HepG2 (cell line): ENCODE measurements around the gene COX4I2. TPM values are rescaled to one million over a fixed set of nuclear protein-coding genes. Genes with fewer than 3 reads are reported as not detected.

Source experiments
- HDAC2 ChIP-seq: sonication (generic); formaldehyde crosslinking; IDR thresholded peaks from 2 replicates; pipeline ENCODE4 v1.4.0; 2020; ENCODE audit warnings: missing genetic modification reagents
- HOXA5 ChIP-seq: sonication (generic); formaldehyde crosslinking; IDR thresholded peaks from 2 replicates; pipeline ENCODE4 v1.4.0; 2020; ENCODE audit warnings: missing genetic modification reagents
- MED1 ChIP-seq: sonication (generic); formaldehyde crosslinking; IDR thresholded peaks from 2 replicates; pipeline ENCODE4 v1.4.0; 2020; ENCODE audit warnings: missing genetic modification reagents
- NKX3-1 ChIP-seq: sonication (generic); formaldehyde crosslinking; IDR thresholded peaks from 2 replicates; pipeline ENCODE4 v1.5.0; 2020; ENCODE audit warnings: missing genetic modification reagents
- NR2F6 ChIP-seq, 2 experiments: IDR thresholded peaks; 2 replicates each; pipeline ENCODE4 v1.6.1; 2016; ENCODE audit warnings: antibody characterized with exemption in 1 of 2, mild to moderate bottlenecking in 1 of 2
- SIN3A ChIP-seq: IDR thresholded peaks from 2 replicates; pipeline ENCODE4 v1.6.1; 2011; ENCODE audit warnings: low read depth, mild to moderate bottlenecking, control low read depth, low read length, borderline replicate concordance
- SNAI1 ChIP-seq: sonication (generic); formaldehyde crosslinking; IDR thresholded peaks from 2 replicates; pipeline ENCODE4 v1.5.0; 2020; ENCODE audit warnings: mild to moderate bottlenecking, missing genetic modification reagents, borderline replicate concordance
- SOX13 ChIP-seq, 3 experiments: fragments of 450-650 bp in 1 of 3; sonication (generic) in 1 of 3; formaldehyde crosslinking in 1 of 3; IDR thresholded peaks in 2 of 3; conservative IDR thresholded peaks in 1 of 3; 2 replicates each; pipeline versions ENCODE4 v1.5.0 to v1.6.1; 2016 to 2020; ENCODE audit warnings: antibody characterized with exemption in 1 of 3, mild to moderate bottlenecking in 1 of 3, missing compliant biosample characterization in 1 of 3, missing genetic modification reagents in 1 of 3, moderate library complexity in 1 of 3
- TBX3 ChIP-seq: fragments of 450-650 bp; IDR thresholded peaks from 2 replicates; pipeline ENCODE4 v1.6.1; 2017; ENCODE audit warnings: antibody characterized with exemption, mild to moderate bottlenecking, inconsistent platforms, borderline replicate concordance
- ZNF354B ChIP-seq: sonication (generic); formaldehyde crosslinking; IDR thresholded peaks from 2 replicates; pipeline ENCODE4 v1.8.0; 2022; ENCODE audit warnings: mild to moderate bottlenecking, missing genetic modification reagents
- ZNF574 ChIP-seq: sonication (generic); formaldehyde crosslinking; IDR thresholded peaks from 2 replicates; pipeline ENCODE4 v1.4.0; 2020; ENCODE audit warnings: missing genetic modification reagents
- ZNF605 ChIP-seq: sonication (generic); formaldehyde crosslinking; IDR thresholded peaks from 2 replicates; pipeline ENCODE4 v1.8.0; 2022; ENCODE audit warnings: mild to moderate bottlenecking, missing genetic modification reagents
- ZNF614 ChIP-seq: IDR thresholded peaks from 2 replicates; pipeline ENCODE4 v1.6.1; 2018; ENCODE audit warnings: missing biosample characterization, missing genetic modification reagents, inconsistent platforms, borderline replicate concordance
- ZNF788 ChIP-seq: sonication (generic); formaldehyde crosslinking; IDR thresholded peaks from 2 replicates; pipeline ENCODE4 v1.5.0; 2020; ENCODE audit warnings: mild to moderate bottlenecking, missing genetic modification reagents, borderline replicate concordance
- ZSCAN21 ChIP-seq: sonication (generic); formaldehyde crosslinking; IDR thresholded peaks from 2 replicates; pipeline ENCODE4 v1.8.0; 2022; ENCODE audit warnings: mild to moderate bottlenecking, missing genetic modification reagents, moderate library complexity, borderline replicate concordance
- polyA plus RNA-seq, 8 experiments: library from polyadenylated mRNA; depleted of rRNA in 3 of 8; stranded (reverse) in 7 of 8; unstranded in 1 of 8; fragments of >200 nt; fragmentation: Illumina TruSeq in 4 of 8; extraction: Trizol in 4 of 8; gene quantifications; 2 replicates each; pipeline versions ENCODE4 v1.2.1 to v1.2.3, GENCODE V29; 2011 to 2016; ENCODE audit warnings: low read depth in 4 of 8, missing spikeins in 1 of 8, mixed read lengths in 1 of 8; ENCODE audit not compliant: insufficient read depth in 1 of 8
- total RNA-seq, 5 experiments: library from RNA; depleted of rRNA; stranded (reverse); fragments of >200 nt; fragmentation: Illumina TruSeq; extraction: Trizol; gene quantifications; 2 replicates each; pipeline ENCODE4 v1.2.3, GENCODE V29; 2016; ENCODE audit warnings: low read depth in 1 of 5

The COX4I2 gene
- total and polyA plus RNA-seq, 2 of the 13 experiments (the other 11 are each of a cell fraction or from before 2014, with no cell fraction given), result 1.1 TPM; not detected in 1

- TF ChIP-seq NKX3-1 (CRISPR knock-in tag), result 0 out of 2 replicates have a peak, but pooled peaks have one; percentile 29
- TF ChIP-seq ZNF354B (CRISPR knock-in tag), result no peak
- peak; percentile 26; the same call in 1 of the 2 replicates for TF ChIP-seq HDAC2 (CRISPR knock-in tag)
- peak; percentile 36; the same call in 1 of the 2 replicates for TF ChIP-seq MED1 (CRISPR knock-in tag)
- TF ChIP-seq ZNF788 (CRISPR knock-in tag), result peak; percentile 76; the same call in 1 of the 2 replicates
- TF ChIP-seq ZSCAN21 (CRISPR knock-in tag), result 0 out of 2 replicates have a peak, but pooled peaks have one; percentile 26
- peak; percentile 5; the same call in 1 of the 2 replicates for TF ChIP-seq ZNF614 (CRISPR knock-in tag)
- TF ChIP-seq HOXA5 (CRISPR knock-in tag), result 0 out of 2 replicates have a peak, but pooled peaks have one; percentile 44
- peak; percentile 41 for TF ChIP-seq ZNF574 (CRISPR knock-in tag)
- TF ChIP-seq SNAI1 (CRISPR knock-in tag), result no peak
- no peak for TF ChIP-seq SIN3A
- peak; percentile 65; the same call in 1 of the 2 replicates for TF ChIP-seq ZNF605 (CRISPR knock-in tag)
- TF ChIP-seq TBX3, result 0 out of 2 replicates have a peak, but pooled peaks have one; percentile 16
- no peak for TF ChIP-seq SOX13 (IDR thresholded peaks at IDR 0.05)
- peak in 1 of 2 experiments; percentile 32; a peak in 1 of 4 replicates for TF ChIP-seq SOX13 (CRISPR knock-in tag; conservative IDR thresholded peaks at IDR 0.05 in 1 of 2, IDR thresholded peaks at IDR 0.05 in 1 of 2)
- TF ChIP-seq NR2F6 (IDR thresholded peaks at IDR 0.05), result 0 out of 2 replicates have a peak, but pooled peaks have one; percentile 16
- TF ChIP-seq NR2F6 (CRISPR knock-in tag; IDR thresholded peaks at IDR 0.05), result no peak; the same call in 1 of the 2 replicates
- TF ChIP-seq, all 625 proteins: peak for 105
Measured at GRCh38 chr20:31679357-31680285, 41.9 kb downstream of the COX4I2 start (continued).
